Erythroblast (primary cell): ENCODE data around the gene ADCYAP1.

Experiments used
- GATA1 ChIP-seq: IDR thresholded peaks from 2 replicates; pipeline ENCODE4 v1.6.1; 2011; ENCODE audit warnings: low read depth, mild to moderate bottlenecking, control low read depth, low read length, moderate library complexity
- POLR2A ChIP-seq: IDR thresholded peaks from 2 replicates; pipeline ENCODE4 v1.6.1; 2011; ENCODE audit warnings: mild to moderate bottlenecking, low read length

GRCh38 chr18:959854-960253, 55.2 kb downstream of the ADCYAP1 start:
- TF ChIP-seq POLR2A, result no peak
- no peak for TF ChIP-seq GATA1
